A673 (cell line): ENCODE measurements around the gene MYOZ3. TPM values are rescaled to one million over a fixed set of nuclear protein-coding genes. Genes with fewer than 3 reads are reported as not detected.
A peak's percentile ranks its signal among the peaks of the same experiment; 100 is the strongest.

Source experiments
- BruUV-seq: library from RNA; stranded (reverse); fragments of 400-500 nt; replicated peaks from 2 replicates; lab custom pipeline; 2021; lab: Mats Ljungman, UMichigan
- CTCF ChIA-PET: fragments of 300-600 bp; sonication (Branson Sonifier 250); formaldehyde crosslinking; loops from one replicate; lab custom pipeline; 2022; ENCODE audit warnings: antibody characterized with exemption; lab: Charles Lee
- POLR2A ChIA-PET: fragments of 300-600 bp; sonication (Branson Sonifier 250); formaldehyde crosslinking; loops from one replicate; lab custom pipeline; 2022; ENCODE audit warnings: antibody characterized with exemption; ENCODE audit not compliant: low non-redundant PET; lab: Charles Lee
- DNase-seq: peaks from one replicate; pipeline ENCODE4 v3.0.0-alpha.2; 2015; ENCODE audit warnings: low spot score
- H3K27ac ChIP-seq: fragments of 200-600 bp; sonication (generic); 2 replicates; pipeline ENCODE4 v1.5.1; 2016; ENCODE audit warnings: mixed run types, low read depth, mild to moderate bottlenecking, mixed read lengths, antibody characterized with exemption, low read length; ENCODE audit not compliant: poor library complexity, severe bottlenecking
- H3K27me3 ChIP-seq: fragments of 200-600 bp; sonication (generic); replicated peaks from 2 replicates; pipeline ENCODE4 v1.6.1; 2017; ENCODE audit warnings: mixed run types, low read depth, mild to moderate bottlenecking, mixed read lengths, antibody characterized with exemption, low read length; ENCODE audit not compliant: insufficient read depth, poor library complexity
- H3K36me3 ChIP-seq: fragments of 200-600 bp; sonication (generic); 2 replicates; pipeline ENCODE4 v1.6.1; 2016; ENCODE audit warnings: mixed run types, mild to moderate bottlenecking, mixed read lengths, antibody characterized with exemption, low read length; ENCODE audit not compliant: insufficient read depth, poor library complexity, severe bottlenecking
- H3K4me1 ChIP-seq: fragments of 200-600 bp; sonication (generic); 2 replicates; pipeline ENCODE4 v1.6.1; 2017; ENCODE audit warnings: mixed run types, mild to moderate bottlenecking, mixed read lengths, antibody characterized with exemption, low read length; ENCODE audit not compliant: insufficient read depth, poor library complexity, severe bottlenecking
- H3K4me3 ChIP-seq: fragments of 200-600 bp; sonication (generic); 2 replicates; pipeline ENCODE4 v1.5.1; 2016; ENCODE audit warnings: low read depth, mixed run types, mild to moderate bottlenecking, mixed read lengths, low read length; ENCODE audit not compliant: poor library complexity, severe bottlenecking
- H3K9me3 ChIP-seq: fragments of 200-600 bp; sonication (generic); 2 replicates; pipeline ENCODE4 v1.6.1; 2016; ENCODE audit warnings: mixed run types, low read depth, mild to moderate bottlenecking, mixed read lengths, antibody characterized with exemption, low read length; ENCODE audit not compliant: poor library complexity, severe bottlenecking
- CTCF ChIP-seq: fragments of 300-800, 200-600 bp; sonication (generic); conservative IDR thresholded peaks from 2 replicates; pipeline ENCODE4 v1.5.1; 2017; ENCODE audit warnings: low read depth, mild to moderate bottlenecking, antibody characterized with exemption, low read length, moderate library complexity, mixed read lengths
- EZH2 ChIP-seq: fragments of 200-600 bp; sonication (generic); IDR thresholded peaks from 2 replicates; pipeline ENCODE4 v1.6.1; 2017; ENCODE audit warnings: borderline replicate concordance, low read depth, mild to moderate bottlenecking, mixed read lengths, antibody characterized with exemption, low read length; ENCODE audit not compliant: poor library complexity, severe bottlenecking
- intact Hi-C: fragments of 100-400 bp; cut with micrococcal nuclease; formaldehyde crosslinking; loops from one replicate; pipeline ENCODE4 v1.10.0; 2022; ENCODE audit not compliant: unreplicated experiment
- total RNA-seq: library from RNA; stranded (reverse); gene quantifications from 2 replicates; pipeline ENCODE4 v1.2.3, GENCODE V29; 2021

Gene MYOZ3
- total RNA-seq, 1 experiment from 2014 or later = 2.4 TPM

- intact Hi-C loops = loop anchor here (10.0 kb wide), 1 partner anchor 170 kb away; the partner anchor contains the start of gene IRGM
Measured at GRCh38 chr5:150675069-150675468, 14.0 kb downstream of the MYOZ3 start.

GRCh38 chr5:150676578-150676977 is 15.5 kb downstream of the MYOZ3 start:
- BruUV-seq = no TSS peak
- DNase-seq = no peak
- Histone ChIP-seq H3K27ac (no peak overlapping the region), H3K27me3 (no peaks in the 10 kb centered on the region), H3K36me3 (no peaks in the 10 kb centered on the region), H3K4me1 (peaks cover 9% of the 10 kb centered on the region), H3K9me3 (no peaks in the 10 kb centered on the region), H3K4me3 (no peak overlapping the region)
- intact Hi-C loops = loop anchor here (10.0 kb wide), 1 partner anchor 168 kb away; the partner anchor contains the start of gene IRGM
- POLR2A ChIA-PET = no interaction called here
- TF ChIP-seq EZH2 = no peak
- CTCF ChIA-PET = no interaction called here

More at GRCh38 chr5:150675069-150675468, 14.0 kb downstream of the MYOZ3 start:
- Histone ChIP-seq H3K36me3 (no peaks in the 10 kb centered on the region), H3K9me3 (no peaks in the 10 kb centered on the region), H3K4me3 (no peak overlapping the region), H3K4me1 (peaks cover 12% of the 10 kb centered on the region), H3K27me3 (no peaks in the 10 kb centered on the region), H3K27ac (no peak overlapping the region)
- DNase-seq = no peak
- TF ChIP-seq EZH2 (no peak), CTCF (no peak)
- ChIA-PET CTCF (no interaction called here), POLR2A (no interaction called here)
- no TSS peak for BruUV-seq

- Histone ChIP-seq H3K36me3 (peaks cover 40% of the 10 kb centered on the region), H3K27ac (no peak overlapping the region), H3K27me3 (no peaks in the 10 kb centered on the region), H3K4me1 (no peaks in the 10 kb centered on the region), H3K4me3 (no peak overlapping the region), H3K9me3 (no peaks in the 10 kb centered on the region)
- CTCF ChIA-PET = no interaction called here
- TF ChIP-seq EZH2 = no peak
- TF ChIP-seq CTCF = no peak
- POLR2A ChIA-PET = no interaction called here
- DNase-seq = no peak
- BruUV-seq = no TSS peak
- intact Hi-C loops = no loop called here
Measured at GRCh38 chr5:150689120-150689519, 28.1 kb downstream of the MYOZ3 start.

DNA sequence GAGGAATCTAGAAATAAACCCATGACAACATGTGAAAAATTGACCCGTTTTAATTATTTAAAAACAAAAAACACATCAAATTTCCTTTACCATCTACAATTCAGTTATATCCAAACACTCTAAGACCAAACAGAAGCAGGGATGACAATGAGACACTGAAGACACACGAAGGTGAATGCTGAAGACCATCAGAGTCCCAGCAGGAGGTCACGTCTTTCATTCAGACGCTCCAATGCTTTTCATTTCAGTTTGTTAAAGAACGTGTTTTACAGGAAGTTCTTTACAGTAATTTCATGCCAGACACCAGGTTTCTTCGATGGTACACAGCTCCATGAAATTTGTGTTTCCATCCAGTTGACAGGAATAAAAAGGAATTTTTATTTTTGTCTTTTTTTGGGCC is 29.7 kb downstream of the MYOZ3 start:
- TF ChIP-seq CTCF (no peak), EZH2 (no peak)
- Histone ChIP-seq H3K4me1 (no peaks in the 10 kb centered on the region), H3K4me3 (no peak overlapping the region), H3K9me3 (no peaks in the 10 kb centered on the region), H3K27me3 (no peaks in the 10 kb centered on the region), H3K27ac (no peak overlapping the region), H3K36me3 (peaks cover 57% of the 10 kb centered on the region)
- BruUV-seq = TSS peak; percentile 23
- intact Hi-C loops = no loop called here
- ChIA-PET CTCF (no interaction called here), POLR2A (no interaction called here)
- no peak for DNase-seq
